H9 (cell line): ENCODE data around the gene NCS1. TPM values are rescaled to one million over a fixed set of nuclear protein-coding genes. Genes with fewer than 3 reads are reported as not detected.
A peak's percentile ranks its signal among the peaks of the same experiment; 100 is the strongest.

Source experiments
- DNase-seq: peaks from one replicate; pipeline ENCODE4 v3.0.0-alpha.2; 2017
- H2AFZ ChIP-seq: one replicate; pipeline ENCODE4 v1.6.1; 2013; ENCODE audit warnings: mild to moderate bottlenecking, low read length, control low read depth, moderate library complexity
- H2AK5ac ChIP-seq: 2 replicates; pipeline ENCODE4 v1.6.1; 2013; ENCODE audit warnings: low read length, control low read depth, mixed read lengths; ENCODE audit not compliant: insufficient read length
- H2BK120ac ChIP-seq: one replicate; pipeline ENCODE4 v1.6.1; 2013; ENCODE audit warnings: low read depth, mild to moderate bottlenecking, low read length, control low read depth, inconsistent platforms; ENCODE audit not compliant: poor library complexity, severe bottlenecking
- H2BK12ac ChIP-seq: 2 replicates; pipeline ENCODE4 v1.6.1; 2013; ENCODE audit warnings: low read length, control low read depth, mixed read lengths, low read depth; ENCODE audit not compliant: insufficient read length
- H2BK15ac ChIP-seq: 2 replicates; pipeline ENCODE4 v1.6.1; 2013; ENCODE audit warnings: low read depth, low read length, control low read depth
- H2BK20ac ChIP-seq: one replicate; pipeline ENCODE4 v1.6.1; 2013; ENCODE audit warnings: low read depth, mild to moderate bottlenecking, low read length, control low read depth, inconsistent platforms; ENCODE audit not compliant: poor library complexity, severe bottlenecking
- H2BK5ac ChIP-seq: 2 replicates; pipeline ENCODE4 v1.6.1; 2013; ENCODE audit warnings: low read length, control low read depth, mixed read lengths; ENCODE audit not compliant: insufficient read length
- H3K14ac ChIP-seq: 2 replicates; pipeline ENCODE4 v1.6.1; 2013; ENCODE audit warnings: low read length, control low read depth; ENCODE audit not compliant: insufficient read depth
- H3K18ac ChIP-seq: 2 replicates; pipeline ENCODE4 v1.6.1; 2013; ENCODE audit warnings: low read depth, mild to moderate bottlenecking, mixed read lengths, low read length, control low read depth; ENCODE audit not compliant: insufficient read length
- H3K23ac ChIP-seq: 2 replicates; pipeline ENCODE4 v1.6.1; 2013; ENCODE audit warnings: low read length, control low read depth, mixed read lengths, low read depth; ENCODE audit not compliant: insufficient read length
- H3K23me2 ChIP-seq: 2 replicates; pipeline ENCODE4 v1.6.1; 2013; ENCODE audit warnings: low read depth, mild to moderate bottlenecking, mixed read lengths, low read length, control low read depth; ENCODE audit not compliant: insufficient read length, poor library complexity, severe bottlenecking
- H3K27ac ChIP-seq: 2 replicates; pipeline ENCODE4 v1.5.1; 2013; ENCODE audit warnings: low read length, control low read depth, mixed read lengths, low read depth; ENCODE audit not compliant: insufficient read length
- H3K27me3 ChIP-seq: 2 replicates; pipeline ENCODE4 v1.6.1; 2013; ENCODE audit warnings: low read length, control low read depth, inconsistent platforms; ENCODE audit not compliant: insufficient read depth
- H3K4ac ChIP-seq: 2 replicates; pipeline ENCODE4 v1.6.1; 2013; ENCODE audit warnings: low read depth, mild to moderate bottlenecking, control low read depth, inconsistent platforms, low read length, moderate library complexity
- H3K4me1 ChIP-seq: 2 replicates; pipeline ENCODE4 v1.6.1; 2013; ENCODE audit warnings: low read length, control low read depth, inconsistent platforms; ENCODE audit not compliant: insufficient read depth
- H3K4me2 ChIP-seq: 2 replicates; pipeline ENCODE4 v1.6.1; 2013; ENCODE audit warnings: low read length, control low read depth, mixed read lengths; ENCODE audit not compliant: insufficient read length, insufficient read depth
- H3K56ac ChIP-seq: 2 replicates; pipeline ENCODE4 v1.6.1; 2013; ENCODE audit warnings: low read depth, mild to moderate bottlenecking, mixed read lengths, low read length, control low read depth; ENCODE audit not compliant: insufficient read length
- H3K79me1 ChIP-seq: 2 replicates; pipeline ENCODE4 v1.6.1; 2013; ENCODE audit warnings: low read depth, mild to moderate bottlenecking, moderate library complexity, low read length, control low read depth, inconsistent platforms; ENCODE audit not compliant: insufficient read depth, poor library complexity, severe bottlenecking
- H3K79me2 ChIP-seq: 2 replicates; pipeline ENCODE4 v1.6.1; 2013; ENCODE audit warnings: low read length, control low read depth, inconsistent platforms; ENCODE audit not compliant: insufficient read depth
- H3K9ac ChIP-seq: 2 replicates; pipeline ENCODE4 v1.6.1; 2013; ENCODE audit warnings: low read length, control low read depth, mixed read lengths; ENCODE audit not compliant: insufficient read length; ENCODE audit errors: extremely low read depth
- H3K9me3 ChIP-seq: one replicate; pipeline ENCODE4 v1.6.1; 2013; ENCODE audit warnings: low read depth, low read length, inconsistent platforms; ENCODE audit not compliant: control insufficient read depth
- H3T11ph ChIP-seq: one replicate; pipeline ENCODE4 v1.6.1; 2013; ENCODE audit warnings: mild to moderate bottlenecking, low read length, control low read depth, inconsistent platforms
- H4K20me1 ChIP-seq: one replicate; pipeline ENCODE4 v1.6.1; 2013; ENCODE audit not compliant: control insufficient read depth, insufficient read length, insufficient read depth
- H4K5ac ChIP-seq: 2 replicates; pipeline ENCODE4 v1.6.1; 2013; ENCODE audit warnings: low read depth, mild to moderate bottlenecking, mixed read lengths, low read length, control low read depth; ENCODE audit not compliant: insufficient read length
- H4K8ac ChIP-seq: replicated peaks from 2 replicates; pipeline ENCODE4 v1.6.1; 2013; ENCODE audit warnings: low read length, control low read depth, mixed read lengths, low read depth; ENCODE audit not compliant: insufficient read length
- H4K91ac ChIP-seq: 2 replicates; pipeline ENCODE4 v1.6.1; 2013; ENCODE audit warnings: low read depth, mild to moderate bottlenecking, moderate library complexity, mixed read lengths, low read length, control low read depth; ENCODE audit not compliant: insufficient read length
- H3K27ac Mint-ChIP-seq, 3 experiments: 2 replicates in 2 of 3; 3 replicates in 1 of 3; pipeline ENCODE4 v1.8.0; 2020 to 2021; ENCODE audit warnings: mixed read lengths in 3 of 3, mild to moderate bottlenecking in 1 of 3, moderate library complexity in 1 of 3
- H3K27me3 Mint-ChIP-seq: 2 replicates; pipeline ENCODE4 v1.8.0; 2021; ENCODE audit warnings: low read depth, mild to moderate bottlenecking, moderate library complexity, mixed read lengths
- H3K36me3 Mint-ChIP-seq, 3 experiments: 2 replicates in 2 of 3; 3 replicates in 1 of 3; pipeline ENCODE4 v1.8.0; 2020 to 2021; ENCODE audit warnings: low read depth in 3 of 3, mixed read lengths in 3 of 3; ENCODE audit not compliant: insufficient read depth in 1 of 3
- H3K4me1 Mint-ChIP-seq, 2 experiments: 2 replicates each; pipeline ENCODE4 v1.8.0; 2020; ENCODE audit warnings: mixed read lengths in 2 of 2
- H3K4me3 Mint-ChIP-seq, 2 experiments: 2 replicates in 1 of 2; 3 replicates in 1 of 2; pipeline ENCODE4 v1.8.0; 2020 to 2021; ENCODE audit warnings: mild to moderate bottlenecking in 2 of 2, mixed read lengths in 2 of 2, moderate library complexity in 1 of 2
- H3K9me3 Mint-ChIP-seq, 2 experiments: 2 replicates in 1 of 2; 3 replicates in 1 of 2; pipeline ENCODE4 v1.8.0; 2020; ENCODE audit warnings: mild to moderate bottlenecking in 2 of 2, mixed read lengths in 2 of 2, moderate library complexity in 1 of 2
- WGBS: extraction: QIAGEN DNeasy Blood & Tissue Kit; methylation state at CpG from one replicate; pipeline ENCODE4 v1.1.7; 2013; ENCODE audit warnings: missing lambda C conversion rate, low lambda C conversion rate, mixed read lengths; ENCODE audit not compliant: insufficient read length; ENCODE audit errors: extremely low coverage; 5-methylcytosine and 5-hydroxymethylcytosine counted together
- total RNA-seq: library from RNA; stranded (reverse); gene quantifications from 2 replicates; pipeline ENCODE4 v1.2.1, GENCODE V29; 2021
- TF ChIP-seq, protein P1 (sequence below): fragments of 200-600 bp; sonication (generic); conservative IDR thresholded peaks from 3 replicates; pipeline ENCODE4 v1.8.0; 2021; ENCODE audit warnings: antibody characterized with exemption, mild to moderate bottlenecking

The NCS1 gene
- total RNA-seq, 1 experiment from 2014 or later = 38.1 TPM

DNA sequence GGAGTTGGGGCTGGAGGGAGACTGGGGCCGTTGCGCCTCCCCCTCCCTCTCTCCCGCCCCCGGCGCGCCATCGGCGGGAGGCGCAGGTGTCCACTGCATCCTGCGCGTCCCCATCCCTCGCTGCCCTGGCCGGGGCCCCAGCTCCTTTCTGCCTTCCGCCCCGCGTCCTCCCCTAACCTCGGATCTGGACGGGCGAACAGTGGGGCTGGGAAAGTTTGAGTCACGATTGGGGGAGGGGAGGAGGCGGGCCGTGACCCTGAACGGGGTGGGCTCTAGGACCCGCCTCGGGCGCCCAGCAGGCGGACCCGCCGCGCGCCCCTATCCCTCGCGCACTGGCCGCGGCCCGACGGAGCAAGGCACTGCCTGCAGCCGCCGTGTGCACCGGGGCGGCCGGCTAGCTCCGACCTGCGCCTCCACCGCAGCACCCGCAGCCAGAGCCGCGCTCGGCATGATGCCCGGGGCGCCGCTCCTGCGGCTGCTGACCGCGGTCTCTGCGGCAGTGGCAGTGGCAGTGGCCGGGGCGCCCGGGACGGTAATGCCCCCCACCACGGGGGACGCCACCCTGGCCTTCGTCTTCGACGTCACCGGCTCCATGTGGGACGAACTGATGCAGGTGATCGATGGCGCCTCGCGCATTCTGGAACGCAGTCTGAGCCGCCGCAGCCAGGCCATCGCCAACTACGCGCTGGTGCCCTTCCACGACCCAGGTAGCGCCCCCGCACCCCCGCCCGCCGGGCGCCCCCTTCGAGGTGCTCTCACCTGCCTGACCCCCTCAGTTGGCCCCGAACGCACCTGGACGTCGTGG, 93.4 kb downstream of the NCS1 start, which contains the start of gene HMCN2:
TSS of gene HMCN2 (plus strand) at position 330 of the 805 bp plus-strand sequence. CDS start at position 449, 119 bp downstream.
- H2BK20ac ChIP-seq = no peak within 1 kb of the TSS
- no peaks in the 10 kb centered on the region for H4K20me1 ChIP-seq
- peak within 1 kb of the TSS; percentile 88 for H3K14ac ChIP-seq
- H3K27me3 ChIP-seq = peaks cover 3% of the 10 kb centered on the region; the same call in 1 of the 2 replicates
- H3K23me2 ChIP-seq = peaks cover 14% of the 10 kb centered on the region
- no peak within 1 kb of the TSS for H2AFZ ChIP-seq
- H2AK5ac ChIP-seq = no peak within 1 kb of the TSS
- H4K8ac ChIP-seq = no peak within 1 kb of the TSS
- WGBS = no CpG with 5 or more reads among the region's 89 CpGs
- no peaks in the 10 kb centered on the region for H3K9me3 ChIP-seq
- peak; percentile 64 for DNase-seq
- Mint-ChIP-seq H3K4me3 (peak within 1 kb of the TSS; percentile 71 to 89), H3K36me3 (peaks cover 0 to 10% (median 4%) of the 10 kb centered on the region in 3 experiments; a peak in 2 of 7 replicates), H3K4me1 (peaks cover 48 to 65% of the 10 kb centered on the region in 2 experiments), H3K27ac (no peak within 1 kb of the TSS; a peak in 1 of 7 replicates), H3K9me3 (no peaks in the 10 kb centered on the region), H3K27me3 (peaks cover 43% of the 10 kb centered on the region)
- H2BK120ac ChIP-seq = no peak within 1 kb of the TSS
- H3K18ac ChIP-seq = peak within 1 kb of the TSS; percentile 73
- no peaks in the 10 kb centered on the region for H3K79me1 ChIP-seq
- H2BK12ac ChIP-seq = no peak within 1 kb of the TSS
- H3K27ac ChIP-seq = no peak within 1 kb of the TSS
- no peak within 1 kb of the TSS for H4K91ac ChIP-seq
- no peak within 1 kb of the TSS for H2BK5ac ChIP-seq
- H3K4me2 ChIP-seq = peak within 1 kb of the TSS; percentile 31
- H4K5ac ChIP-seq = no peak within 1 kb of the TSS
- H3T11ph ChIP-seq = no peak within 1 kb of the TSS
- H3K79me2 ChIP-seq = no peaks in the 10 kb centered on the region
- no peak within 1 kb of the TSS for H3K56ac ChIP-seq
- H2BK15ac ChIP-seq = no peak within 1 kb of the TSS
- H3K23ac ChIP-seq = no peak within 1 kb of the TSS
- TF ChIP-seq, protein P1, sequence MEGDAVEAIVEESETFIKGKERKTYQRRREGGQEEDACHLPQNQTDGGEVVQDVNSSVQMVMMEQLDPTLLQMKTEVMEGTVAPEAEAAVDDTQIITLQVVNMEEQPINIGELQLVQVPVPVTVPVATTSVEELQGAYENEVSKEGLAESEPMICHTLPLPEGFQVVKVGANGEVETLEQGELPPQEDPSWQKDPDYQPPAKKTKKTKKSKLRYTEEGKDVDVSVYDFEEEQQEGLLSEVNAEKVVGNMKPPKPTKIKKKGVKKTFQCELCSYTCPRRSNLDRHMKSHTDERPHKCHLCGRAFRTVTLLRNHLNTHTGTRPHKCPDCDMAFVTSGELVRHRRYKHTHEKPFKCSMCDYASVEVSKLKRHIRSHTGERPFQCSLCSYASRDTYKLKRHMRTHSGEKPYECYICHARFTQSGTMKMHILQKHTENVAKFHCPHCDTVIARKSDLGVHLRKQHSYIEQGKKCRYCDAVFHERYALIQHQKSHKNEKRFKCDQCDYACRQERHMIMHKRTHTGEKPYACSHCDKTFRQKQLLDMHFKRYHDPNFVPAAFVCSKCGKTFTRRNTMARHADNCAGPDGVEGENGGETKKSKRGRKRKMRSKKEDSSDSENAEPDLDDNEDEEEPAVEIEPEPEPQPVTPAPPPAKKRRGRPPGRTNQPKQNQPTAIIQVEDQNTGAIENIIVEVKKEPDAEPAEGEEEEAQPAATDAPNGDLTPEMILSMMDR = no peak
- no peak within 1 kb of the TSS for H3K4ac ChIP-seq
- H3K4me1 ChIP-seq = no peaks in the 10 kb centered on the region; the same call in 1 of the 2 replicates
- no peak within 1 kb of the TSS for H3K9ac ChIP-seq
